Measurements from ENCODE around the gene ABCA7.
A peak's percentile ranks its signal among the peaks of the same experiment; 100 is the strongest.

Gene ABCA7

GRCh38 chr19:1073063-1073955 lies 33.4 kb downstream of the ABCA7 start:
- no peak for DNase-seq

GRCh38 chr19:1073956-1074517 lies 34.1 kb downstream of the ABCA7 start:
- DNase-seq = peak; percentile 23

GRCh38 chr19:1074544-1075283 lies 34.8 kb downstream of the ABCA7 start:
- DNase-seq = peak; percentile 90

- DNase-seq = no peak
Observed at GRCh38 chr19:1076046-1076386, 36.1 kb downstream of the ABCA7 start.

GRCh38 chr19:1076951-1077350 lies 37.0 kb downstream of the ABCA7 start:
- peak; percentile 97 for DNase-seq

GRCh38 chr19:1079566-1080111 lies 39.7 kb downstream of the ABCA7 start:
- DNase-seq = peak; percentile 69

DNA sequence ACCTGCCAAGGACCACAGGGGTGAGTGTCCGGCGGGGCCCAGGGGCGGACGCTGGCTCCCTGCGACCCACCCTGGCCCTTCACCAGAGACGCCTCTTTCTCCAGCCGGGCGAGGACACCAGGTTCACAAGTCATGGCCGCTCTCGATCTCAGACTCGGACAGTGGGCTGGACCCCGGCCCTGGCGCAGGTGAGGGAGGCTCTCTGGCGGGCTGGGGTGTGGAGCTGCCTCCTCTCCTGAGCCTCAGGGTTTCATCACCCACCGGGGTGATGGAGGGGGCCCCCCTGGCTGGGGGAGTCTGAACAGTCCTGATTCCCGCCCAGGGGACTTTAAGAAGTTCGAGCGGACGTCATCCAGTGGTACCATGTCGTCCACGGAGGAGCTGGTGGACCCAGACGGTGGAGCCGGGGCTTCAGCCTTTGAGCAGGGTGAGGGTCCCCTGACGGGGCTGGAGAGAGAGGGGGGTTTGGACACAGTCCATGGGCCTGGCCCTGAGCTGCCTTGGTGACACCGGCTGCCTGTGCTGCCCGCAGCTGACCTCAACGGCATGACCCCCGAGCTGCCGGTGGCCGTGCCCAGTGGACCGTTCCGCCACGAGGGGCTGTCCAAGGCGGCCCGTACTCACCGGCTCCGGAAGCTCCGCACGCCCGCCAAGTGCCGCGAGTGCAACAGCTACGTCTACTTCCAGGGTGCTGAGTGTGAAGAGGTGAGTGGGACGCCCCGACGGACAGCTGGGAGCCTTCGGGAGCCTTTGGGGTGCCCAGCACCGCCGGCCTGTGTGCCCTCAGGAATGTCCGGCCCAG lies 40.7 kb downstream of the ABCA7 start:
- no peak for DNase-seq

DNA sequence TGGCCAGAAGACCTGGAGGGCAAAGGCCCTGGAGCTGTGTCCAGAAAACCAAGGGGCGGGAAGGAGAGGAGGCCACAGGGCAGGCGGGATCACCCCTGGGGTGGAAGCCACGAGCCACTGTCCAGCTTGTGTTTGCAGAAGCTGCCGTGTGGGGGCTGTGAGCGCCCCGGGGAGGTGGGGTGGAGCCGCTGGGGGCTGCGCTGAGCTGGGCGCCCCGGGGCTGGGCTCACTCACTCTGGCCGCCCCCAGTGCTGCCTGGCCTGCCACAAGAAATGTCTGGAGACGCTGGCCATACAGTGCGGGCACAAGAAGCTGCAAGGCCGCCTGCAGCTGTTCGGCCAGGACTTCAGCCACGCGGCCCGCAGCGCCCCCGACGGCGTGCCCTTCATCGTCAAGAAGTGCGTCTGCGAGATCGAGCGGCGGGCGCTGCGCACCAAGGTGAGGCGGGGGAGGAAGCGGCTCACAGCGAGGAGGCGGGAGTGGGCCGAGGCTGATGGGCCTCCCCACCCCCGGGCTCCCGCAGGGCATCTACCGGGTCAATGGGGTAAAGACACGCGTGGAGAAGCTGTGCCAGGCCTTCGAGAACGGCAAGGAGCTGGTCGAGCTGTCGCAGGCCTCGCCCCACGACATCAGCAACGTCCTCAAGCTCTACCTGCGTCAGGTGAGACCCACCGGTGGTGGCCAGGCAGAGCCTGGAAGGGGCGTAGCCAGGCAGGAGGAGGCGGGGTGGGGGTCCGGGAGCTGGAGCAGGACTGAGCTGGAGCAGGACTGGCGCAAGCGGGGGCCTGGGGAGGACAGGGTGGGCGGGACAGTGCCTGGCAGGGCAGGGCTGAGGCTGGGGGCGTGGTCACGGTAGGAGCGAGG lies 41.6 kb downstream of the ABCA7 start:
- DNase-seq = no peak

DNA sequence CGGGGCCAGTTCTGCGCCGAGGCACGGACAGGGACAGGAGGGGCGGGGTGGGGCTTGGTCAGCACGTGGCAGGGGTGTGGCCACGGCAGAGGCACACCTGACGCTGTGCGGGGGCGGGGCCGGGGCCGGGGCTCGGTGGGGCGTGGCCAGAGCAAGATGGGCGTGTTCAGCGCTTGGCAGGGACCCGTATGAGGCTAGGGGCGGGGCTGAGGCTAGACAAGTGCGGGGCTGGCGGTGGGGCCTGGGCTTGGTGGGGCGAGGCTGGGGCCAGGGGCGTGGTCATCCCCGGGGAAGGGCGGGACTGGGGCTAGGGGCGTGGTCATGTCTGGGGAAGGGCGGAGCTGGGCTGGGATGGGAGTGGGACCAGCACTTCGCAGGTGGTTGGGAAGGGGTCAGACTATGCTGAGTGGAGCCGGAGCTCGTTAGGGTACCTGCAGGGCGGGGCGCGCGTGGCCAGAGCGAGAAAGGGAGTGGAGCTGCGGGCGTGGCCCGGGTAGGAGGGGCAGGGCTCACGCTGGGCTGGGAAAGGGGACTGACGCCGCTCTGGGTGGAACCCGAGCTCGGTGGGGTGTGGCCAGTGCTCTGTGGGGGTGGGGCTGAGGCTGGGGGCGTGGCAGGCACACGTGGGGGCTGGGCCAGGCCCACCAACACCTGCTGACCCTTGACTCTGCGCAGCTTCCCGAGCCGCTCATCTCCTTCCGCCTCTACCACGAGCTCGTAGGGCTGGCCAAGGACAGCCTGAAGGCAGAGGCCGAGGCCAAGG lies 42.4 kb downstream of the ABCA7 start:
- DNase-seq = peak; percentile 84

- DNase-seq = no peak
Observed at GRCh38 chr19:1082928-1083816, 43.3 kb downstream of the ABCA7 start.

- no peak for DNase-seq
Observed at GRCh38 chr19:1084024-1084868, 44.3 kb downstream of the ABCA7 start.

- no peak for DNase-seq
Observed at GRCh38 chr19:1085053-1085658, 45.2 kb downstream of the ABCA7 start.

DNA sequence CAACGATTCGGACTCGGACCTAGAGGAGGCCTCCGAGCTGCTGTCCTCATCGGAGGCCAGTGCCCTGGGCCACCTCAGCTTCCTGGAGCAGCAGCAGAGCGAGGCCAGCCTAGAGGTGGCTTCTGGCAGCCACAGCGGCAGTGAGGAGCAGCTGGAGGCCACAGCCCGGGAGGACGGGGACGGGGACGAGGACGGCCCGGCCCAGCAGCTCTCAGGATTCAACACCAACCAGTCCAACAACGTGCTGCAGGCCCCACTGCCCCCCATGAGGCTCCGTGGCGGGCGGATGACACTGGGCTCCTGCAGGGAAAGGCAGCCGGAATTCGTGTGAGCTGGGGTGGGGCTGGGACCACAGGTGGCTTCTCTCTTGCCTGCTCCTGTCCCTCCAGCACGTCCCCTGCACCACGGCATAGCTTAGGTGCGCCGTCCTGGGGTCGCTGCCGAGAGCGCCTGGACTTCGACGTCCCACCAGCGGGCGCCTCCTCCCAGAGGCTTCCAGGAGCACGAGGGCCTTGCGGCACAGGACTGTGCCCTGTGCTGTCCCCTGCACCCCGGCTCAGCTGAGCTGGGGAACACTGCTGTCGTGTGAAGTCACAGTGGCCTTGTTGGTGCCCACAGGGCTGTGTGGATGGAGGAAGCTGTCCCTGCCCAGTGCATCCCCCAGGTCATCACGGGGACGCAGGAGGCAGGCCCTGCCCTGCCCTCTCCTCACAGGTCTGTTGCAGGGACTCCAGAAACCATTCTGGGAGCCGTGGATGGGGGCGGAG lies 46.0 kb downstream of the ABCA7 start:
- no peak for DNase-seq

DNA sequence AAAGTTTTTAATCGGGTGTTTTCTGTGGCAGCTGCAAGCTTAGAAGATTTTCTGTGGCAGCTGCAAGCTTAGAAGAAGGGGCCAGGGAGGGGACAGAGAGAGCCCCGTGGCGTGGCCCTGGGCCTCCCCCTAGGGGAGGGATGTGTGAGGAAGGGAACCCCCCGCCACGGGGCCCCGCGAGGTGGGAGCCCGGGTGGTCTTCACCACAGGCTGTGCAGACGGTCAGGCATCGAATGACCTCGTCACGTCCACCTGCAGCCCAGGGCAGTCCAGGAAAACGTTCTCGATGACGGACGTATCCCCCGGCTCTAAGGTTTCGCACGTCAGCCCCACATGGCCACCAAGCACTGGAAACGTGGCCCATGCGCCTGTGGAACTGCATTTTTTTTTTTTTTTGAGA lies 46.7 kb downstream of the ABCA7 start:
- DNase-seq = no peak

GRCh38 chr19:1087813-1088415 lies 48.0 kb downstream of the ABCA7 start:
- DNase-seq = peak; percentile 68

- no peak for DNase-seq
Observed at GRCh38 chr19:1088416-1089010, 48.6 kb downstream of the ABCA7 start.

All from central memory CD4-positive, alpha-beta T cell (primary cell).